Lung microvascular endothelial cell (primary cell): ENCODE data around the gene BBS12. TPM values are rescaled to one million over a fixed set of nuclear protein-coding genes. Genes with fewer than 3 reads are reported as not detected.

ENCODE experiments used
- DNase-seq, 2 donors: peaks; one replicate each; pipeline versions ENCODE4 v3.0.0 to v3.0.0-alpha.2; 2010; ENCODE audit warnings: low read depth in 2 of 2
- total RNA-seq: library from RNA; depleted of rRNA; stranded (reverse); fragments of >200 nt; gene quantifications from 2 replicates; pipeline ENCODE4 v1.2.1, GENCODE V29; 2014

BBS12 gene
- total RNA-seq: 4.1 and 4.4 TPM in 2 replicates

DNA sequence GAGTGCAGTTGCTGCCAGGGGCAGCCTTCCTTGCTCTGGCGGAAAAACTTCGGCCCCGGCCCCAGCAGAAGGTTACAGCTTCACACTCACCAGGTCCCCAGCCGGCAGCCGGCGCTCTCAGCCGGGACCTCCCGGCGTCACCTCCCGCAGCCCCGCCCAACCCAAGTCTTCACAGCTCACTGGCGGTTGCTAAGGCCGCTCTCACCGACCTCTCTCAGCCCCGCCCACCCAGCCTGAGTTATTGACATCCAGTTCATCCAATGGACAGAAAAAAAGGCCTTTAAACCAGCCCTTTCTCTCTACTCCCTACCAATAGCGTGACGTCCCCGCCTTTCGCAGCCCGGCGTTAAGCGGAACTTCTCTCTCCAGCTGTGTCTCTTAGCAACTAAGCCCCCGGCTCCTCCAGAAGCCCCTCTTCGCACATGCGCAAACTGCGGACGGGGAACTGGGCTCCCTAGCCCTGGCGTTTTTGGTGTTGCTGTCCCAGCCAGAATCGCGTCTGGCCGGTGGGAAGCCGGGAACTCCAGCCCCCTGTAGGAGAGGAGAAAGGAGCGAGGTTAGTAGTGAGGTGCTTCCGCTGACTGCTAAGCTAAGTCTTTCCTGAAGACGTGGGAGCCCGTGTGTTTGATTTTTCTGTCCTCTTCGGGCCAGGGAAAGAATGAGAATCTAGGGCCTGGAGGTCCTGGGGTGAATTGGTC, at the start of gene BBS12:
Gene BBS12 (plus strand): TSS at position 376 of the 698 bp plus-strand sequence. CDS start 9,189 bp downstream, outside the sequence.
- DNase-seq: peak; percentile 99

- no peak for DNase-seq
These were observed 45.8 kb upstream of the BBS12 start for GRCh38 chr4:122686691-122687090.

- DNase-seq: no peak
These were observed 44.9 kb upstream of the BBS12 start for GRCh38 chr4:122687531-122688061.

DNA sequence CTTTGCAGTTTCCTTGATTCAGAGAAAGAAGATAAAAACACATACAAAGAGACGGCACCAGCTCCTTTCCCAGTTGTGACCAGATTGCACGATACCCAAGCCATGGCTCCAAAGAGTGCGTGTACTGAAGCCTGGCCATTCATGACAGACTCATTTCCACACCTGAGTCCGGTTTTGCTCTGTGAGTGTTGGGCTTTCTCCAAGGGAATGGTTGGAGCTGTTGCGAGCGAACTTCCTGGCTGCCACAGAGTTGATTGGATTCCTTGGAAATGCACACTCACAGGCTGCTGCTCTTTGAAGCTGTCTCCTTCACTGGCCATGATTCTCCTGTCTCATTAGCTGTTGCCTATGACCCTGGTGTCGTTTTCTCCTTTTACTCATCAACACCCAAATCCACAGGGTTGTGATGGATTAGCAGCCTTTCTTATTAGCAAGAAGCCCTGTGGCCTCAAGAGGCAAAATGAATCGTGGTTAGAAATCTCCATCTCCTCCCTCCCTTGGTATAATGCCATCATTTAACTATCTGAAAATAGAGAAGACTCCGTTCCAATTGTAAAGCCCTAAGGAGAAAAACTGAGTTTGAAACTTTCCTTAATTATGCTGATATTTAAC, 43.9 kb upstream of the BBS12 start:
- DNase-seq: peak; percentile 1 to 32

DNA sequence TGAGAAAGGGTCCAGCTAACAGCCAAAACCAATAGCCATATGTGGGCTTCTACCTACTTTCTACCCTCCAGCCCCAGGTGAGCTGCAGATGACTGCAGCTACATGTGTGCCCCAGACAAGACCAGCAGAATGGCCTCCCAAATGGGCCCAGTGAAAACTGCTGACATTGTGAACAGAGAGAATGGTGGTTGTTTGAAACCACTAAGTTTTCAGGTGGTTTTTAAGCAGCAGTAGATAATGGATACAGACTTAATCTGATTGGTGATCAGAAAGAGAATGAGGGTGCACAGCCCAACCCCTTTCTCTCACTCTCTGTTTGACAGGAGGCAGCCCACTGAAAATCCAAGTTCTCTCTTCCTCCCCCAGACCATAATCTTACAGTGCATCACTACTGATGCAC, 42.5 kb upstream of the BBS12 start:
- DNase-seq: no peak

GRCh38 chr4:122691988-122692387, 40.5 kb upstream of the BBS12 start:
- no peak for DNase-seq

DNA sequence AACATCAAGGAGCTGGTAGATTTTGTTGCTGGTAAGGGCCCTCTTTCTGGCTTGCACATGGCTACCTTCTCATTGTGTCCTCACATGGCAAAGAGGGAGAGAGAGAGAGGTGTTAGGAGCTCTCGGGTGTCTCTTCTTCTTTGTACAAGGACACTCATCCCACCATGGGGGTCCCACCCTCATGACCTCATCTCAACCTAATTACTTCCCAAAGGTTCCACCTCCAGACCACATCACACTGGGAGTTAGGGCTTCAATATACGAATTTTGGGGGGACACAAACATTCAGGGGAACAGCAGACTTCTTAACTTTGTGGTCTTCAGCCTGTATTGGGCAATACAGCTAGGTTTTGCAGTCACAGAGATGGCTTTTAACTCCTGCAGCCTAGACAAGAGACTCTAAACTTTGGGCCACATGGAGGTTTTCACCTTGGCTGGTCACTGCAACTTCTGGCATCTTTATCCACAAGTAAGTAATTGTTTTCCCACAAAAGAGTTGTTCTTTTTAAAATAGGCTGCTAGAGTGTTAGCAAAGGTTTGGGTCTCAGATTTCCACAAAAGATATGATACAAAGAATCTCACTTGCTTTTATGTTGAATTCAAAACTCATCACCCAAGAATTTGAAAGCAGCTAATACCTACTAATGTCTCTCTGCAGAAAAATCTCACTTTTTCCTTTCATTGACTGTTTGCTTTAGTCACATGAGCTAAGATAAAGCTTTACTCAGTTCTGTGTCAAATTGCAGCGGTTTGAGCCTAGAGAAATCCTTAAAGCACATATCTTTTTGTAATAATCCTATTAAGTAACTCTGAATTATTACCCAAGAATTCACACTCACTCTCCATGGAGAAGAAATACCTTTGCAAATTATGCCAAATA, 39.6 kb upstream of the BBS12 start:
- DNase-seq: no peak

DNA sequence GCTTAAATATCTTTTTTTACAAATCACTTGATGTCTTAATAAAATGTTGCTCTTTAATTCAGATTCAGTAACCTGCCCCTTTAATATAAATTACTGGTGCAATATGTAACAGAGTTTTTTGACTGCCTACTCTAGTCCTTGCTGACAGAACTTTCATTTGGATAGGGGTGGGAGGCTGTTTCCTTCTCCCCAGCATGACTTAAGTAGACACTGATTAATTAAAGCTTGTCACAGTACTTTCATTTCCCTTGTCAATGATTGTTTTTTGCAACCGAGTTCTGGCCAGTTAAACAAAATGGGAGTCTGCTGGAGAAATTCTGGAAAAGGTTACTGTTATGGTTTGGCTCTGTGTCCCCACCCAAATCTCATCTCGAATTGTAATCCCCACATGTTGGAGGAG, 37.3 kb upstream of the BBS12 start:
- DNase-seq: no peak

DNA sequence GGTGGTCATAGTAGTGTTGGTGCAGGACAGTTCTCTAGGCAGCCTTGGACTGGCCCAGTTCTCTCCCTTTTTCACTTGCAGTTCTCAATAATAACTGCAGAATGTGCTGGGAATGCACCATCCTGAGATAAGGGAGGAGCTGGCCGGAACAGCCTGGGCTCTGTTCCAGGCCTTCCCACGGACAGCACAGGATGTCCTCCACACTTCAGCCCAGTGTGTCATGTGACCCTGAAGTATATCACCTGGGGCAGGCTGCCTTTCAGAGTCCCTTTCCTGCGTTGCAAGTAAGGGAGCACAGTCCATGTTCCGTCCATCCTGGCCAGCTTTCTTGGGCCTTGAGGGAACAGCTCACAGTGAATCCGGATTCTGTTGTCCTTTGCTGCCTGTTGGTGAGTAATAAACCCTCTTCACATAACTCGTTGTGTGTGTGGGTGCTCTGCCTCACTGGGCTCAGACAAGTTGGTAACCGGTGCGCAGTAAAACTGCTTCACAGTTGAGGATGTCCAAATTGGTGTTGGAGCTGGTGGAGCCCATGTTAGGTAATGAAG, 32.3 kb upstream of the BBS12 start:
- DNase-seq: peak; percentile 49 to 57

- DNase-seq: no peak
These were observed 31.4 kb upstream of the BBS12 start for GRCh38 chr4:122701061-122701460.

DNA sequence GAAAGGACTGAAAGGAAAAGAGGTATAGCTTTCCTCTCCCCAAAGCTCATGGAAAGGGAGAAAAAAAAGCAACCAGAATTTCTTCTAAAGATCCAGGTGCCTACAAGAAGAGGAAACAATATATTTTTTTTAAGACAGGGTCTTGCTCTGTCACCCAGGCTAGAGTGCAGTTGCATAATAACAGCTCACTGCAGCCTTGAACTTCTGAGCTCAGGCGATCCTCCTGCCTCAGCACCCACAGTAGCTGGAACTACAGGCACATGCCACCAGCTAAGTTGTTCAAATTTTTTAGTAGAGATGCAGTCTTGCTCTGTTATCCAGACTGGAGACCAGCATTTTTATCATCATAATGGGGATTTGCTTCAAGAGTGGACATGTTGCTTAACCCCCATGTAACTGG, 30.5 kb upstream of the BBS12 start:
- no peak for DNase-seq

GRCh38 chr4:122702939-122703338, 29.6 kb upstream of the BBS12 start:
- no peak for DNase-seq

GRCh38 chr4:122703868-122704267, 28.6 kb upstream of the BBS12 start:
- no peak for DNase-seq

- DNase-seq: no peak
These were observed 27.5 kb upstream of the BBS12 start for GRCh38 chr4:122705009-122705408.

- no peak for DNase-seq
These were observed 26.9 kb upstream of the BBS12 start for GRCh38 chr4:122705547-122706117.

- DNase-seq: no peak
These were observed 26.0 kb upstream of the BBS12 start for GRCh38 chr4:122706511-122706910.

DNA sequence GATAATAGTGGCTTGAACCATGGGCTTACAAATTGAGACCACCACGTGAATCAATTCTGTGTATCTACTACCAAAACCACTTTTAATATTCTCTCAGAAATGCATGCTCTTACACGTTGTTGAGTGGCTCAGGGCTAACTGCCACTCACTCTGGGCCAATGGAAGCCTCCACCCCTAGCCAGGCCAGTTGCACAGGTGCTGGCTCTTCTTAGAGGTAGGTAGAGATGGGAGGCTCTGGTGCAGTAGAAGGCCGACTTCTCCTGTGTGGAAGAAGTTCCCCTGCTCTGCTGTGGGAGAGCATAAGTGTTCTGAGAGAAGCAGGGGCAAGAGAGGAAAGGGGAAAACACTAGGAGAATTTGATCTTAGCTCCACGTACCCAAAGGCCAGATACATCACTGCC, 25.0 kb upstream of the BBS12 start:
- no peak for DNase-seq

- DNase-seq: no peak
These were observed 23.3 kb upstream of the BBS12 start for GRCh38 chr4:122709236-122709635.

- peak; percentile 85 to 87 for DNase-seq
These were observed 21.8 kb upstream of the BBS12 start for GRCh38 chr4:122710434-122711308.

DNA sequence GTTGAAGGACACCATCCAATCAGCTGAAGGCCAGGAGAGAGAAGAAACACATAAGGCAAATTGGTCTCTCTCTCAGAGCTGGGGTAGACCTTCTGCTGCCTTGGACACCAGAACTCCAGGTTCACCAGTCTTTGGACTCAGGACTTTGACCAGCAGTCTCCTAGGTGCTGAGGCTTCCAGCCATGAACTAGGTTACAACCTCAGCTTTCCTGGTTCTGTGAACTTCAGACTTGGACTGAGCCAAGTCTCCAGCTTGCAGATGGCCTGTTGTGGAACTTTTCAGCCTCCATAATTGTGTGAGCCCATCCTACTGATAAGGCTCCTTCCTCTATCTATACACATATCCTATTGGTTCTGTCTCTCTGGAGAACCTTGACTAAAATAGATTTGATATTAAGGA, 20.6 kb upstream of the BBS12 start:
- no peak for DNase-seq
